DOHH2 (cell line): ENCODE data around the gene ERC2.

Experiments used
- EZH2phosphoT487 ChIP-seq: fragments of 200-600 bp; sonication (generic); IDR thresholded peaks from 2 replicates; pipeline ENCODE4 v1.6.1; 2017; ENCODE audit warnings: borderline replicate concordance, mild to moderate bottlenecking, antibody characterized with exemption, low read length, moderate library complexity, mixed read lengths
- TF ChIP-seq, protein P1 (sequence below): fragments of 200-600 bp; sonication (generic); IDR thresholded peaks from one replicate; pipeline ENCODE4 v1.5.1; 2014; ENCODE audit warnings: antibody characterized with exemption, mild to moderate bottlenecking, low read depth, low read length; ENCODE audit not compliant: poor library complexity, severe bottlenecking

- no peak for TF ChIP-seq EZH2phosphoT487
- TF ChIP-seq, protein P1, sequence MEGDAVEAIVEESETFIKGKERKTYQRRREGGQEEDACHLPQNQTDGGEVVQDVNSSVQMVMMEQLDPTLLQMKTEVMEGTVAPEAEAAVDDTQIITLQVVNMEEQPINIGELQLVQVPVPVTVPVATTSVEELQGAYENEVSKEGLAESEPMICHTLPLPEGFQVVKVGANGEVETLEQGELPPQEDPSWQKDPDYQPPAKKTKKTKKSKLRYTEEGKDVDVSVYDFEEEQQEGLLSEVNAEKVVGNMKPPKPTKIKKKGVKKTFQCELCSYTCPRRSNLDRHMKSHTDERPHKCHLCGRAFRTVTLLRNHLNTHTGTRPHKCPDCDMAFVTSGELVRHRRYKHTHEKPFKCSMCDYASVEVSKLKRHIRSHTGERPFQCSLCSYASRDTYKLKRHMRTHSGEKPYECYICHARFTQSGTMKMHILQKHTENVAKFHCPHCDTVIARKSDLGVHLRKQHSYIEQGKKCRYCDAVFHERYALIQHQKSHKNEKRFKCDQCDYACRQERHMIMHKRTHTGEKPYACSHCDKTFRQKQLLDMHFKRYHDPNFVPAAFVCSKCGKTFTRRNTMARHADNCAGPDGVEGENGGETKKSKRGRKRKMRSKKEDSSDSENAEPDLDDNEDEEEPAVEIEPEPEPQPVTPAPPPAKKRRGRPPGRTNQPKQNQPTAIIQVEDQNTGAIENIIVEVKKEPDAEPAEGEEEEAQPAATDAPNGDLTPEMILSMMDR: no peak
These were observed 850.9 kb downstream of the ERC2 start for GRCh38 chr3:55617385-55617784.
